ENCODE data around the gene UFSP1.

DNA sequence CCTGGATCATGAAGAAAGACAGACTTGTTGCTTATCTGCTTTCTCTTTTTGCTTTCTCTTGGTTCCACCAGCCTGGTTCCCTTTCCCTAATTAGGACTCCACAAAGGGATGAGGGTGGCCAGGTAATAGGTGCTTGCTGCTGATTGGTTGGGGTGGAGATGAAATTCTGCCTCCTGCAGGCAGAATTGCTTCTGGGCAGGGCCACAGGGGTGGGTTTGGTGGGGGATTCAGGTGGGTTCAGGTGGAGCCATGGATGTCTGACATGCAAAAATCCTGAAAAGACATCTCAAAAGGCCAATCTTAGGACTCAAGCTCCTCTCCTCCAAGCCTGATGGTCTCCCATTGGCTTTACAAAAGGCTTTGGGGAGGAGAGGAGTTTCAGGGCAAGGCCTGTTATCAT lies 31.5 kb upstream of the UFSP1 start:
- TF ChIP-seq CTCF (IDR thresholded peaks at IDR 0.05) (no peak), POLR2A (IDR thresholded peaks at IDR 0.05) (no peak)
